ENCODE data around the gene HARS1. TPM values are rescaled to one million over a fixed set of nuclear protein-coding genes. Genes with fewer than 3 reads are reported as not detected.

Gene HARS1
- total and polyA plus RNA-seq, 10 of the 15 experiments (the other 5 are each of a cell fraction or from before 2014, with no cell fraction given): 12.0 to 93.8 (median 76.9) TPM

GRCh38 chr5:140630292-140631035, 60.7 kb downstream of the HARS1 start:
- POLR2A ChIA-PET: no interaction called here
- ATAC-seq (no peak), FAIRE-seq (no peak), DNase-seq (ENCODE audit: low read depth, low spot score) (no peak)
- Histone ChIP-seq H3K4me2 (ENCODE audit: control insufficient read depth, insufficient read depth) (no peak overlapping the region), H4K20me1 (ENCODE audit: control insufficient read depth, insufficient read depth) (no peaks in the 10 kb centered on the region), H3K27me3 (replicated peaks in 1 of 2; ENCODE audit: control insufficient read depth in 2 of 2, insufficient read depth in 2 of 2, low read length in 1 of 2) (peaks cover 3 to 4% of the 10 kb centered on the region in 2 experiments; a peak in 2 of 4 replicates), H3K4me3 (no peak overlapping the region), H3K36me3 (ENCODE audit: control insufficient read depth in 2 of 2, insufficient read depth in 2 of 2, low read length in 1 of 2) (no peaks in the 10 kb centered on the region), H3K27ac (ENCODE audit: control insufficient read depth, insufficient read depth) (no peak overlapping the region), H3K79me2 (ENCODE audit: control insufficient read depth, insufficient read depth, low read length) (no peaks in the 10 kb centered on the region), H3K4me1 (ENCODE audit: control insufficient read depth, insufficient read depth, low read length) (peaks cover 13% of the 10 kb centered on the region), H2AFZ (ENCODE audit: control insufficient read depth, low read depth, low read length) (no peak overlapping the region), H3K9ac (ENCODE audit: control insufficient read depth, insufficient read depth, low read length) (no peak overlapping the region), H3K9me3 (replicated peaks; ENCODE audit: control insufficient read depth, insufficient read depth, low read length) (peaks cover 1% of the 10 kb centered on the region; the same call in 1 of the 3 replicates)
- WGBS (ENCODE audit: insufficient coverage, insufficient replicate concordance, low lambda C conversion rate, missing lambda C conversion rate): 50% methylated on average over 2 of the region's 2 CpGs
- intact Hi-C loops (cut with micrococcal nuclease; ENCODE audit: unreplicated experiment): no loop called here
- no peak for TF ChIP-seq CUX1 (IDR thresholded peaks at IDR 0.05; ENCODE audit: insufficient replicate concordance, low read depth, low read length)
- TF ChIP-seq BCL3 (IDR thresholded peaks at IDR 0.05; ENCODE audit: borderline replicate concordance, insufficient read depth, low read depth, low read length, poor library complexity, severe bottlenecking): no peak
- TF ChIP-seq CREM (IDR thresholded peaks at IDR 0.05; ENCODE audit: low read depth): no peak
- TF ChIP-seq ZNF622 (IDR thresholded peaks at IDR 0.05): no peak
- TF ChIP-seq BMI1 (IDR thresholded peaks at IDR 0.05; ENCODE audit: borderline replicate concordance): no peak
- no peak for TF ChIP-seq FOS (IDR thresholded peaks at IDR 0.05; ENCODE audit: borderline replicate concordance, extremely low read depth, insufficient read length)
- no peak for TF ChIP-seq JUND (IDR thresholded peaks at IDR 0.05; ENCODE audit: low read depth, low read length)
- TF ChIP-seq ZNF384 (IDR thresholded peaks at IDR 0.05; ENCODE audit: borderline replicate concordance, low read depth, low read length): no peak
- TF ChIP-seq ZSCAN29 (IDR thresholded peaks at IDR 0.05): no peak
- no peak for TF ChIP-seq SREBF2 (IDR thresholded peaks at IDR 0.05; ENCODE audit: low read length)
- no peak for TF ChIP-seq RELA (IDR thresholded peaks at IDR 0.05; ENCODE audit: borderline replicate concordance, partially characterized antibody)
- no peak for TF ChIP-seq CBX5 (IDR thresholded peaks at IDR 0.05; ENCODE audit: low read depth)
- no peak for TF ChIP-seq NFYA (IDR thresholded peaks at IDR 0.05; ENCODE audit: borderline replicate concordance, low read depth, low read length)
- no peak for TF ChIP-seq NFXL1 (IDR thresholded peaks at IDR 0.05; ENCODE audit: borderline replicate concordance)
- TF ChIP-seq SRF (IDR thresholded peaks at IDR 0.05; ENCODE audit: low read depth in 2 of 2, low read length in 2 of 2): no peak
- TF ChIP-seq MTA2 (IDR thresholded peaks at IDR 0.05; ENCODE audit: low read depth): no peak
- SMC1A ChIA-PET (ENCODE audit: uncharacterized antibody, unreplicated experiment): interaction anchor here (1.2 kb wide), 1 partner anchor 257 kb away, joined by 3 read pairs; no protein-coding TSS in a partner anchor
- RAD21 ChIA-PET (ENCODE audit: unreplicated experiment): no interaction called here
- in situ Hi-C loops (cut with MboI): no loop called here
- no TSS peak for BruUV-seq (replicated peaks)
- CTCF ChIA-PET: interaction anchor here (0.6 to 2.1 kb wide), 2 partner anchors 258 to 323 kb away, joined by 3 to 7 read pairs; no protein-coding TSS in a partner anchor

Data from GM12878 (cell line).